Measurements from ENCODE around the gene HSPBP1. TPM values are rescaled to one million over a fixed set of nuclear protein-coding genes. Genes with fewer than 3 reads are reported as not detected.
A peak's percentile ranks its signal among the peaks of the same experiment; 100 is the strongest.

The HSPBP1 gene
- total RNA-seq, 1 donor from 2014 or later = 67.3 TPM

- DNase-seq (ENCODE audit: low read depth) = no peak
- H3K4me3 ChIP-seq (ENCODE audit: low read depth, low read length) = peak overlapping the region; percentile 87
- no peak for TF ChIP-seq CTCF (conservative IDR thresholded peaks at IDR 0.05; ENCODE audit: low read depth, low read length)
These were observed 24.1 kb downstream of the HSPBP1 start for GRCh38 chr19:55255618-55256423.

- TF ChIP-seq CTCF (conservative IDR thresholded peaks at IDR 0.05; ENCODE audit: low read depth, low read length) = no peak
- DNase-seq (ENCODE audit: low read depth) = no peak
- no peak overlapping the region for H3K4me3 ChIP-seq (ENCODE audit: low read depth, low read length)
These were observed 25.3 kb downstream of the HSPBP1 start for GRCh38 chr19:55254625-55254977.

GRCh38 chr19:55253842-55254624 lies 25.9 kb downstream of the HSPBP1 start:
- DNase-seq (ENCODE audit: low read depth) = no peak
- no peak overlapping the region for H3K4me3 ChIP-seq (ENCODE audit: low read depth, low read length)
- no peak for TF ChIP-seq CTCF (conservative IDR thresholded peaks at IDR 0.05; ENCODE audit: low read depth, low read length)

- DNase-seq (ENCODE audit: low read depth) = no peak
- H3K4me3 ChIP-seq (ENCODE audit: low read depth, low read length) = no peak overlapping the region
- no peak for TF ChIP-seq CTCF (conservative IDR thresholded peaks at IDR 0.05; ENCODE audit: low read depth, low read length)
These were observed 26.9 kb downstream of the HSPBP1 start for GRCh38 chr19:55252760-55253663.

GRCh38 chr19:55251341-55252081 lies 28.4 kb downstream of the HSPBP1 start:
- no peak overlapping the region for H3K4me3 ChIP-seq (ENCODE audit: low read depth, low read length)
- TF ChIP-seq CTCF (conservative IDR thresholded peaks at IDR 0.05; ENCODE audit: low read depth, low read length) = no peak
- no peak for DNase-seq (ENCODE audit: low read depth)
